Motor neuron (in vitro differentiated cells): ENCODE measurements around the gene ROM1. TPM values are rescaled to one million over a fixed set of nuclear protein-coding genes. Genes with fewer than 3 reads are reported as not detected.

Experiments
- ATAC-seq, 8 experiments: fragments of 200-7000 bp; cut with Tn5 transposase; replicated peaks in 6 of 8; 2 replicates each; pipeline ENCODE4 v1.8.0; 2021; ENCODE audit warnings: mild to moderate bottlenecking in 8 of 8, moderate library complexity in 8 of 8
- H3K27ac ChIP-seq, 2 donors: fragments of 250-450 bp; sonication (Bioruptor Pico); 2 replicates each; pipeline ENCODE4 v1.9.0; 2021; ENCODE audit warnings: antibody characterized with exemption in 2 of 2, mild to moderate bottlenecking in 2 of 2, moderate library complexity in 1 of 2
- H3K4me1 ChIP-seq, 2 donors: fragments of 250-450 bp; sonication (Bioruptor Pico); replicated peaks in 1 of 2; 2 replicates each; pipeline ENCODE4 v1.6.1; 2021; ENCODE audit warnings: antibody characterized with exemption in 2 of 2, mild to moderate bottlenecking in 2 of 2, moderate library complexity in 1 of 2
- H3K4me3 ChIP-seq, 5 donors: fragments of 250-450 bp; sonication (Bioruptor Pico); 2 replicates each; pipeline ENCODE4 v1.9.0; 2021; ENCODE audit warnings: antibody characterized with exemption in 5 of 5, mild to moderate bottlenecking in 5 of 5, moderate library complexity in 4 of 5
- WGBS, 10 experiments: fragments of 450-650 bp; shearing (Covaris generic); methylation state at CpG; one replicate each; pipeline ENCODE4 v1.0.0; 2022; 5-methylcytosine and 5-hydroxymethylcytosine counted together
- in situ Hi-C, 9 experiments: fragments of 400-800 bp; cut with MboI; loops; one replicate each; pipeline ENCODE4 v1.15.0; 2021; ENCODE audit warnings: low sequenced_read_pairs in 9 of 9, low pct_unique_long_range_greater_than_20kb in 2 of 9; ENCODE audit not compliant: unreplicated experiment in 9 of 9
- total RNA-seq, 8 experiments: library from RNA; unstranded; fragments of 300-600 nt; gene quantifications; 2 replicates each; pipeline versions ENCODE4 v1.2.3 to v1.2.4, GENCODE V29; 2022

ROM1 gene
- total RNA-seq, 8 experiments from 2014 or later = 0.49 to 14.5 (median 4.8) TPM

DNA sequence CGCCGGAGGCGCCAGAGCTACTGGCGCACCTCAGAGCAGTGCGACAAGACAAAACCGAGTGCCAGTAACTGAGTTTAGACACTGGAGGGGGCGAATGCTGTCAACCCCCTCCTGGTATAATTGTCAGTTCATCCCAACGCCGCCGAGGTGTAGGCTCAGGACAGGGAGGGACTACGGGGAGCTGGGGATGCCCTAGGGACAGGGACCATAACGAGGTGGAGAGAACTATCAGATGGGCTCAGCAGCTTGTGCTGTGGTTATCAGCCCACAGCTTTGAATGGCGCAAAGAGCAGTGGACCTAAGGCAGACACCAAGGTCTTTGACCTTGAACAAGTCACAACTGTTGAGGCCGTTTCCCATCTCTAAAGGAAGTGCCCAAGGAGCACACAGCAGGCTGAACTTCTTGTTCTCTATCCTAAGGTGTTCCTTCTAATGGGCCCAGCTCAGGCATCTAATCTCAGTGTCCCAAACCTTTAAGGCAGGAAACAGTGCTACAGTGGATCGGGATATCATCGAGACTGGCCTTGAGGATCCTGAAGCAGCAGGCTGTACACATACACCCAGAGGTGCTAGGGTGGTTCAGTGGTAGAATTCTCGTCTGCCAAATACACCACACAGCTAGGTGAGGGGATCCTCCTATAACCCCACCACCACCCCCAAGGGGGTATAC lies 20.8 kb upstream of the ROM1 start:
- Histone ChIP-seq H3K27ac (peak overlapping the region; percentile 91 to 93), H3K4me1 (peaks cover 16 to 23% of the 10 kb centered on the region in 2 donors), H3K4me3 (peak overlapping the region; percentile 40 to 87 (median 80))
- WGBS, 10 experiments = 0 to 43% (median 12%) methylated on average over 1 to 10 of the region's 17 CpGs; no CpG with 5 or more reads in 2 of the 10 experiments
- in situ Hi-C loops = loop anchor here in 1 of 9 experiments (25.0 kb wide), 1 partner anchor 205 kb away; no protein-coding TSS in a partner anchor
- no peak for ATAC-seq

DNA sequence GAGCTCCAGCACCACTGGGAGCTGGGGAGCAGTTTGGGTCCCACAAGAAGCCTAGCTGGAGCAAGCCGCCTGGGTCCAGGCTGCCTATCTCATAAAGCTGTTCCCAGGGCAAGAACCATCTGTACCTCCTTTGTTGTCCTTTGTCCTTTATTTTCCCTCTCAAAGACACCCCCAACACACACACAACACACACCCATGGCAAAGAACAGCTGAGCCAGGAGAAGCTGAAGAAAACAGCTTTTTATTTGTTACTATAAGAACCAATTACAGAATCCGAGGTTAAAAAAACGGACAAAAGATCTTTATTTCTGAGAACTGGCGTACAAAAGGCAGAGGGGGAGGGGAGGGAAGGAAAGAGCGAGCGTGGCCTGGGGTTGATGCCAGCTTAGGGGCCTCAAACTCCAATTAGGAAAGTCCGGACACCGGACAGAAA lies 20.1 kb upstream of the ROM1 start:
- in situ Hi-C loops = loop anchor here in 1 of 9 experiments (25.0 kb wide), 1 partner anchor 206 kb away; no protein-coding TSS in a partner anchor
- ATAC-seq = no peak
- H3K27ac ChIP-seq = peak overlapping the region; percentile 91 to 93

DNA sequence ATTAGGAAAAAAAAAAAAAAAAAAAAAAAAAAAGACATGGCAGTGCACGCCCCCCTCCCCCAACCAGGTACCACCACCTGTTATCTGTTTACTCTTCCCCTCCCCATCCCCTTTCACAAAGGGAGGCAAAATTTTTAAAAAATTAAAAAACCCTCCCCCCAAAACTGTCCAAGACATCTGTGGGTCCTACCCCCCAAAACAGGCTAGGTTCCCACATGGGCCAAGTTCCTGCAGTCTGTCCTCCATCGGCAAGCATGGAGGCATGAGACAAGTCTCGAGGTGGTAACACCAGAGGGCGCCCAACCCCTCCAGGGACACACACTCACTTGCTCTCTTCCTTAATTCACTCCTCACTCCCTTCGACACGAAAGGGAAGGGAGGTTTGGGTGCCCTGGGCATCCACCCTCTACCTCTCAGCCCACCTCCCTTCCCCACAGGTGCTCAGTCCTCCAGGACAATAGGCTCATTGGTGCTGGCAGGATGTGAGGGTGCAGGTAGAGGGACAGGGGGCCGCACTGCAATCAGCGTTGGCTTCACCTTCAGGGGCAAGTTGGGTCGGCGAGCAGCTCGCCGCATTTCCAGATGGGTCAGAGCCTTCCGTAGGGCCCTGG lies 19.5 kb upstream of the ROM1 start:
- Histone ChIP-seq H3K4me1 (peaks cover 16 to 24% of the 10 kb centered on the region in 2 donors), H3K27ac (peak overlapping the region in 1 of 2 donors; percentile 11), H3K4me3 (no peak overlapping the region)
- 0 to 83% (median 73%) methylated on average over 2 to 5 of the region's 13 CpGs; no CpG with 5 or more reads in 6 of the 10 experiments for WGBS, 10 experiments
- peak in 1 of 8 experiments; percentile 12 for ATAC-seq
- in situ Hi-C loops = loop anchor here in 1 of 9 experiments (25.0 kb wide), 1 partner anchor 206 kb away; no protein-coding TSS in a partner anchor

More for the DNA sequence above, 20.1 kb upstream of the ROM1 start:
- Histone ChIP-seq H3K4me3 (no peak overlapping the region), H3K4me1 (peaks cover 16 to 23% of the 10 kb centered on the region in 2 donors)
- WGBS, 10 experiments = 30 to 100% (median 86%) methylated on average over 2 to 5 of the region's 8 CpGs; no CpG with 5 or more reads in 5 of the 10 experiments

DNA sequence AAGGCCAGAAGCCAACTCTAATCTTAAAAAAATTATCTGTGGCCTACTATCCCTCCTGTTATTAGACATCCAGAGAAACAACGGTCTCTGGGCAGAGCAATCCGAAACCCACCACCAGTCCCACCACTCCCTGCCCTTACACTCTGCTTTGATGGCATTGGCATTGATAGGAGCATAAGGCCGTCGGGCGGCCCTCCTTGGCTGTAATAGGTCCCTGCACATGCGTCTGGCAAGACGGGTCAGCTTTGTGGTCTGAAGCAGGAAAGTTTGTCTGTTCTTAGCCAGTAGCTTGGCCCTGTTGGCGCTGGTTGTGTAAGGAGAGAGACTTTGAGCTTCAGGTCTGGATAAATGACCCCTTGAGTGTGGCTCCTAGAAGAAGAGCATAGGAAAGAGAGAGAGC lies 17.9 kb upstream of the ROM1 start:
- Histone ChIP-seq H3K4me3 (no peak overlapping the region), H3K27ac (no peak overlapping the region), H3K4me1 (peaks cover 25 to 34% of the 10 kb centered on the region in 2 donors)
- WGBS, 10 experiments = 80 to 100% (median 100%) methylated on average over 1 to 5 of the region's 8 CpGs; no CpG with 5 or more reads in 4 of the 10 experiments
- no peak for ATAC-seq
- in situ Hi-C loops = loop anchor here in 1 of 9 experiments (25.0 kb wide), 1 partner anchor 208 kb away; no protein-coding TSS in a partner anchor

DNA sequence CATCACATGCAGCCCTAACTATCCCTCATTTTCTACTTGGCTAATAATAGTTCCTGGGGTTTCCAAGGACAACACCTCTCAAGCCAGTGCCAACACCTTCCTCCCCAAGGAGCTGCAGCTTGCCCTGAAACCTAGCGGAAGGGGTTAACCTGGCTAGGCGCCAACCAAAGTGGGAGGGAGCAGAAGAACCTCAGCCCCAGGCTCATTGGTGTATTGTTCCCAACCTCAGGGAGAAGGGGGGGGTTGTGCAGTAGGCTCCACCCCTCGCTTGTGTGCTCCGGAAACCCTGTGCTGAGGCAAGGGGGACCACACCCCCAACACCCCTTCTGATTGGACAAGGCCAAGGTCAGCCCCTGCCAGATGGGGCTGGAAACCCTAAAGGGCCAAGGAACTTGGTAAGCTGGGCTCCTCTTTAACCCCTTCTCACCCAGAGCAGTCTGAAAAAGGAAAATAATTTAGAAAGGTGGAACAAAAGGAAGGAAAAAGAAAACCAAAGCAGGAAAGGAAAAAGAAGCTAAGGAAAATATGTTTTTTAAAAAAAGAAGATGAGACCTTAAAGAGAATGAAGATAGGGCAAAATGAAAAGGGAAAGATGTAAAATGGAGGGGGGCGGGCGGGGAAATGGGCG lies 13.9 kb upstream of the ROM1 start:
- in situ Hi-C loops = loop anchor here in 1 of 9 experiments (25.0 kb wide), 1 partner anchor 212 kb away; no protein-coding TSS in a partner anchor
- 10 to 84% (median 54%) methylated on average over 2 to 6 of the region's 7 CpGs; no CpG with 5 or more reads in 2 of the 10 experiments for WGBS, 10 experiments
- ATAC-seq = peak; percentile 36 to 54 (median 44)
- H3K4me1 ChIP-seq = peaks cover 16 to 18% of the 10 kb centered on the region in 2 donors
- peak overlapping the region in 1 of 2 donors; percentile 43 for H3K27ac ChIP-seq
- H3K4me3 ChIP-seq = peak overlapping the region in 3 of 5 donors; percentile 63 to 77 (median 73)

DNA sequence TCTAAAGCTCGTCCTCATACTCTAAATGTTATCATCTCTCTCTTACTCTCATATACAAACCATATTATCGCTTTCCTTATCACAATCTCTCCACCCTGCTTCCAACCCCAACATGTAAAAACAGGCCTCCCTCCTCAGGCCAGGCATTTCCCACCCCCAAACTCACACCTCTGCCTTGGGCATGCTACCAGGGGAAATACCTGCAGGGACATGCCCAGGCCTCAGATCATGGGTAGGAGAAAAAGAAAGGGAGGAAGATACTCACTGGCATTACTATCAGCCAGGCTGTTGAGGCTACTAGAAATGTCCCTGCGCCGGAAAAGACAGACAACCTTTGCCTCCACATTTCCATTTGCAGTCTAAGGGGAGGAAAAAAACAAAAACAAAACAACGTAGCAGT lies 13.2 kb upstream of the ROM1 start:
- Histone ChIP-seq H3K27ac (no peak overlapping the region), H3K4me3 (peak overlapping the region; percentile 63 to 94 (median 73)), H3K4me1 (peaks cover 18 to 23% of the 10 kb centered on the region in 2 donors)
- in situ Hi-C loops = loop anchor here in 1 of 9 experiments (25.0 kb wide), 1 partner anchor 213 kb away; no protein-coding TSS in a partner anchor
- no peak for ATAC-seq
- WGBS, 10 experiments = 10 to 70% (median 26%) methylated on average over 2 to 4 of the region's 5 CpGs

DNA sequence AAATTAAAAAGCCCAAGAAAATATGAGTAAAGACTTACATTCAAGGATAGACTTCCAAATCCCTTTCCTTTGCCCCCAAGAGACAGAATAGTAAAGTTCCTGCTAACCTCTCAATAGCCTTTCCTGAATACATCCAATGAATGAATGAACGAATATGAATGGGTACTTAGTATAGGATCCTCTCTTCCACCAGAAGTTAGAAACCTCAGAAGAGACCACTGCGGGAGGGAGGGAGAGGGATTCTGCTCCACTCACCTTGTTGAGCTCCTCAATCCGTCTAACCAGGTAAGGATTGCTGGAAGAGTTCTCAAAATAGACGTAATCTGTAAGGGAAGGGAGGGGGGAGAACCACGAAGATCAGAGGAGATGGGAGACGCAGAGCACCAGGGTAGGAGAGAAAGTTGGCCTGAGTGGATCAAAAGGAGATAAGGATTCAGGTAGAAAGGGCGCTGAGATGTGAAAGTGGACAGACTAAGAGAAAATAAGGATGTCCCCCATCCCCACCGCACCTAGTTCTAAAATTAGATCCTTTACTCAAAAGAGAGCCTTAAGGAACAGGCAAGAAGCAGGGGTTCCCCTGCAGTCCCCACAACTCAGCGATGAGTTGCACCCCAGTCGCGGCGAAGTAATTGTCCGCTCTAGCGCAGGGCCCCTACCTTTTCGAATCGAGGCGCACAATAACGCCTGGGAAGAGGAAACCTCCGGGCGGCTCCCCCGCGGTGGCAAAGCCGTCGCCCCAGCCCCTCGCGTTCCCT lies 12.5 kb upstream of the ROM1 start:
- in situ Hi-C loops = no loop called here
- no peak for ATAC-seq
- Histone ChIP-seq H3K4me1 (peaks cover 18 to 25% of the 10 kb centered on the region in 2 donors), H3K27ac (peak overlapping the region; percentile 82 to 83), H3K4me3 (peak overlapping the region; percentile 63 to 94 (median 73))
- 0 to 4% (median 0%) methylated on average over 2 to 12 of the region's 26 CpGs for WGBS, 10 experiments

DNA sequence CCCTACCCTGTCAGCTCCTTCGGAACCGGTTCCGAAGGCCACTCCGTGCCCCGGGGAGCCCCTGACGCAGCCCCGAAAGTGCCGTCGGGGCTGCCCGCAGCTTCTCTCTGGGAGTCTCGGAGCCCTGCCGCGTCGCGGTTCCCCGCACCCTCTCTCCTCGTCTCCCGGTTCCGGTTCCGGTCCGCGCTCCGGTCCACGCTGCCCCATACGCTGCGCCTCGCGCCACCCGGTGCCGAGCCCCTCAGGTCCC lies 12.0 kb upstream of the ROM1 start:
- in situ Hi-C loops = no loop called here
- WGBS, 10 experiments = no CpG with 5 or more reads among the region's 30 CpGs
- H3K4me3 ChIP-seq = peak overlapping the region; percentile 63 to 94 (median 73)
- H3K4me1 ChIP-seq = peaks cover 18 to 25% of the 10 kb centered on the region in 2 donors
- peak in 2 of 8 experiments; percentile 5 to 13 for ATAC-seq
- peak overlapping the region; percentile 82 to 83 for H3K27ac ChIP-seq

DNA sequence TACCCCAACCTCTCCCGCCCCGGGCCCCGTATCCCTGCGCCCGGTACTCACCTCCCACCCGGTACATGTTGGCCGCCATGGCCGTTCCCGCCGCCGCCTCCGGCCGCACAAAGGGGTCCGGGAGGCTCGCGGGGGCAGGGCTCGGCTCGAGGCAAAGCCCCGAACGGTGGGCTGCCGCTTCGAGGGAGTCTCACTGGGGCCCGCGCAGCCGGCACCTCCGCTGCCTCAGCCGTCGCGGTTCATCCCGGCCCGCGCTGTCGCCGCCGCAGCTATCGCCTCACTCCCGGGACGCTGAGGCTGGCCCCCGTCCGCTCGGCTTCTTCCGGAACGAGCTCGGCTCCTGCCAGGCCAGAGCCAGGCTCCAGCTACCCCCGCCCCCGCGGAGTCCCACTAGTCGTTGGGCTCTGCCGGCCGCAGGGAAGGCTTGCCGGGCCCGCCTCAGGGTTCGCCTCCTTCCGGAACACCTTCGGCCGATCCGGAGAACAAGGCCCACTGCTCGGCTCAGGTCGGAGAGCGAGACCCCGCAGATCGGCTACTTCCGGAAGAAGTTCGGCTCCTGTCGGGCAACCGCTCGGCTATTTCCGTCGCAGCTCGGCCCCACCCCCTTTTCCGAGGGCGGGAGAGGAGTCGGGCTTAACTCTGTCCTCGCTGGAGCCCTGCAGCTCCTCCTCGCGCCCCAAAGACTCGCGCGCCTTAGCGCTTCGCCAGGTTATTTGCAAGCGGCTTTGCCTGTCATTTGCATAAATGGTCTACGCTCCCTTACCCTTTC lies 11.5 kb upstream of the ROM1 start, which contains the start of gene MTA2:
Gene MTA2 (minus strand): TSS at position 494 of the 769 bp plus-strand sequence. CDS start 415 bp downstream, at position 79.
- peak; percentile 76 to 94 (median 86) for ATAC-seq
- 0% methylated on average over 1 to 6 of the region's 83 CpGs; no CpG with 5 or more reads in 6 of the 10 experiments for WGBS, 10 experiments
- in situ Hi-C loops = no loop called here
- Histone ChIP-seq H3K4me1 (peaks cover 18 to 25% of the 10 kb centered on the region in 2 donors), H3K27ac (peak within 1 kb of the TSS; percentile 82 to 83), H3K4me3 (peak within 1 kb of the TSS; percentile 63 to 94 (median 73))

DNA sequence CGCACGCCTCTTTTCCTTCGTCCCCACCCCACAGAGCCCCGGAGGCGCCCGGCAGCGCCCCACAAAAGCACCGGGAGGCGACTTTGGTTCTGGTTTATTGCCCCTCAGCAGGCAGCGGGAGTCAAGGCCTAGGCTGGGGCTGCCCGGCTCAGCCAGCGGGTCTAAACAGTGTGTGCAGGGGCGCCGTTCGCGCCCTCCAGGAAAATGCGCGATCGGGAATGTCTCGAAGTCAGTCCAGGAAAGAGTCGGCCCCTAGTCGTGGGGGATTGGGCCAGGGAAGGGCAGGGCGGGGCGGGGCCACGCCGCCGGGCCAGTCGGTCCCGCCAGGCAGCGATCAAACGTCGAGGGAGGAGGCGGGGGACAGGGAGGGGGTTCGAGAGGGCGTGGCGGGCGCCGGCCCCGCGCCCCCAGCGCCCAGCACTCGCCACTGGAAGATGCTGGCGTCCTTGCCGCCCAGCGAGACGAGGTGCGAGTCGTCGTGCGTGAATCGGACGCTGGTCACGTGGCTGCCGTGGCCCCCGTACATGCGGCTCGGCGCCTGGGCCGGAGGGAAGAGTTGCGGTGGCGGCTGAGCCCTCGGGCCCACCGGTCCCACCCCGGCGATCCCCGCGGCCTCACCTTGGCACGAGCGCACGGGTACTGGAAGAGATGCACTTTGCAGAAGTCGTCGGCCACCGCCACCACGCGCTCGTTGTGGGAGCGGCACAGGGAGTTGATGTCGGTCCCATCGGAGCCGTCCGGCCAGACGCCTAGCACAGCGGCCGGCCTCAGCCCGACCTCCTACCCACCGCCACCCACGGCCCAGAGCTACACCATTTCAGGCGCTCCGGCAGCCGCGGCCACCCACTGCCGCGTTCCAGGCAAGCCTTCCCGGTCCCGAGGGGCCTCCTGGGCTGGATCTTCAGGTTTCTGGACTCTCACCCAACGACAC lies 10.7 kb upstream of the ROM1 start:
- Histone ChIP-seq H3K4me1 (peaks cover 18 to 25% of the 10 kb centered on the region in 2 donors), H3K4me3 (peak overlapping the region; percentile 63 to 94 (median 73)), H3K27ac (peak overlapping the region; percentile 45 to 50)
- ATAC-seq = peak in 6 of 8 experiments; percentile 14 to 52 (median 36)
- in situ Hi-C loops = no loop called here
- WGBS, 10 experiments = 0 to 37% (median 27%) methylated on average over 2 to 11 of the region's 96 CpGs; no CpG with 5 or more reads in 5 of the 10 experiments

DNA sequence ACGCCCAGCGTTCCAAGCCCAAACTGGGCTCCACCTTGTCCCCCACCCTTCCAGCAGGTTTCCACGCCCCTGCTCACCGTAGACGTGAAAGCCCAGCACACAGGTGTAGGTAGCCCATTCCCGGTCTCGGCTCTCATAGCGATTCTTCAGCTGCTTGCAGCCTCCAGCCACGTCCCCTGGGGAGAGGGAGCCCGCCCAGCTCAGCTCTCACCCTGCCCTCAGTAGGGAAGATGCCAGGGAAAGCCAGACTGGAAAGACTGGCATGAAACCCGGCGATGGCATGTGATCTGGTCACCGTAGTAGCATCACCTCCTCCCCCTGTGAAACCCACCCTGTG lies 10.0 kb upstream of the ROM1 start:
- H3K4me1 ChIP-seq = peaks cover 18 to 25% of the 10 kb centered on the region in 2 donors
- ATAC-seq = no peak
- no peak overlapping the region for H3K27ac ChIP-seq
- in situ Hi-C loops = no loop called here
- peak overlapping the region in 1 of 5 donors; percentile 73 for H3K4me3 ChIP-seq
- 65 to 100% (median 70%) methylated on average over 1 to 3 of the region's 13 CpGs; no CpG with 5 or more reads in 7 of the 10 experiments for WGBS, 10 experiments
